HG02870 (cell line): ENCODE measurements around the gene NUP37.

Experiments
- ATAC-seq: cut with Tn5 transposase; IDR thresholded peaks from one replicate; pipeline ENCODE4 v1.9.1; 2021; ENCODE audit warnings: mild to moderate bottlenecking, moderate library complexity; ENCODE audit not compliant: unreplicated experiment

Gene NUP37

DNA sequence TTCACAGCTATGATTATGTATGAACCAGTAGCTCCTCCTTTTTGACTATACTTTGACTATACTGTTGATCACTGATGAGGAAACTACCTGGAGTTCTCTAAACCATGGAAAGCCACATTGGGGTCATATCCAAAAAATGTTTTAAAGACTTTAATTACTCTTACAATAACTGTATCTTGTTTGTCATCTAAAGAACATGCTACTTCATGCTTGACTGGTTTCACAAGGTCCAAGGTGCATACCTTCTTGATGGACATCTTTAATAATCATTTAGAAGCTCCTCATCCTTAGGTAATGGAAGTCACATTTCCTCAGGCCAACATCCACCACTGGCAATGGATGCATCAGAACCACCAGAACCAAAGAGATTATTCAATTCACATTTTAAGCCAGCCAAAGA lies 88.1 kb downstream of the NUP37 start:
- no peak for ATAC-seq

DNA sequence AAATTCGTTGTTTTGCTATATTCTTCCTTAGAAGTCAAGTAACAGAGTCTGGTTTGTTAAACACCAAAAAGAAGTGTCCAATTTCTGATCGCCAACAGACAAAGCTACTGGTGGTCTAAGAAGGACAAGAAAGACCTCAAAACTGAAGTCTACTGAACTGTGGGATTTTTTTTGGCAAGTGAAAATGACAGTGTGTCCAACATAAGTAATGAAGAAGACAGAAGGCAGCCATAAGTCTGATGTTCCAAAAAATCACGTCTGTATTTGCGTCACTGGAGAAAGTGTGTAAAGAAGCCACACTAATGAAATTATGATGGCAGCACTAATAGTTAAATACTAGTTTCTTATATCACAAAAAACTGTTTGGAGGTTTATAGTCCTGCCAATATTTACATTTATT lies 90.8 kb downstream of the NUP37 start:
- ATAC-seq = no peak

DNA sequence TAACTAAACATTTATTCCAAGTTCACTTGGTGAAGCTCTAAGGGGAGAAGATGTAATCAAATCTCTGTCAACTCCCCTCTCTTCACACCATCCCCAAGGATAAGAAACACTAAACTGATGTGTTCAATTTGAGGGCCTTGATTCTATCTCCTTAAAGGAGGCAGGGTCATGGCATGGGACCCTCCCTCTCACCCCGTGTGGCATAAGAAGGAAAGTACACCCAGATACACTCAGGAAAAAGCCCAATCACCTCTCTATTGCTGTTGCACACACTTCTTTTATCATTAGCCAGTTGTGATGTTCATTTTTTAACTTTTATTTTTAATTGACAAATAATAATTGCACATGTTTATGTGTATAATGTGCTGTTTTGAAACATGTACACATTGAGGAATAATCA lies 93.2 kb downstream of the NUP37 start:
- no peak for ATAC-seq

DNA sequence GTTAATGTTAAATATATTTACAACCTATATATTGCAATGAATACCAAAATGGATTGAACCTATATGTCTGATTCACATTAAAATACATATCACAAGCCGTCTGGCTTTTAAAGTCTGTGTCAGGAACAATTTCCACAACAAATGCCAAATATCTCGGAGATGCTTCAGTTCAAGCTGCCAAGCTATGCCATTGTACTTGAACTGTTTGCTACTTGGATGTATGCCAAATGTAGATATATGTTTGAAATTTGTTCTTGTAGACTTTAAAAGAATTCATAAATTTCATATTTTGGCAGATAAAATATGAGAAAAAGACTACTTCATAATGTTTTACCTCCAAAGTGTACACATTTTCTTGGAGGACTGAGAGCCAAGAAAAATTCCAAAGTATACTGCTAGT lies 95.1 kb downstream of the NUP37 start:
- ATAC-seq = no peak

DNA sequence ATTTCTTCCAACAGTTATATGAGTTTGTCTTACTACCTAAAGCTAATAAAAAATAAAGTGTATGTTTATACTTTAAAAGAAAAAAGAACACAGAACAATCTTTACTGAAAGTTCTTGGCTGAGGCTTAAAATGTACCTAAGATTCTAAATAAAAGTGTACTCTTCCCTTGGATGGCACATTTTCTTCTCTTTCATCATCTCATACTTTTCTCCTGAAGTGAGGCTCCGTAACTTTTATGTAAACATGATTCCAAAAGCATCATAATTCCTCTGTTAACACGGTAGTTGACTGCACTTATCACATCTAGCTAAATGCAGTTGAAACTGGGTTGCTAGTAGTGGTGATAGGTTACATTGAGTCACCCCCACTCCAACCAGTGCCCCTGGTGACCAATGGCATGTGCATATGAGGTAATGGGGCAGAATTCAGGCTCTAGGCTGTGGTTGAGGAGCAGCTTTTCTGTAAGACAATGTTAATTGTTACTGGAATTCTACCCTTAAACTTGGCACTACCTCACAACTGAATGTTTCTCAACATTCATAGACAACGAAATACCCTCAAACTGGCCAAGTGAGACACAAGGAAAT lies 96.5 kb downstream of the NUP37 start:
- no peak for ATAC-seq
